ENCODE results near the gene TMEM150B. TPM values are rescaled to one million over a fixed set of nuclear protein-coding genes. Genes with fewer than 3 reads are reported as not detected.

TMEM150B gene
- total and polyA plus RNA-seq, 2 of the 13 experiments (the other 11 are each of a cell fraction or from before 2014, with no cell fraction given): 1.3 to 1.8 TPM

- TF ChIP-seq, protein P1, sequence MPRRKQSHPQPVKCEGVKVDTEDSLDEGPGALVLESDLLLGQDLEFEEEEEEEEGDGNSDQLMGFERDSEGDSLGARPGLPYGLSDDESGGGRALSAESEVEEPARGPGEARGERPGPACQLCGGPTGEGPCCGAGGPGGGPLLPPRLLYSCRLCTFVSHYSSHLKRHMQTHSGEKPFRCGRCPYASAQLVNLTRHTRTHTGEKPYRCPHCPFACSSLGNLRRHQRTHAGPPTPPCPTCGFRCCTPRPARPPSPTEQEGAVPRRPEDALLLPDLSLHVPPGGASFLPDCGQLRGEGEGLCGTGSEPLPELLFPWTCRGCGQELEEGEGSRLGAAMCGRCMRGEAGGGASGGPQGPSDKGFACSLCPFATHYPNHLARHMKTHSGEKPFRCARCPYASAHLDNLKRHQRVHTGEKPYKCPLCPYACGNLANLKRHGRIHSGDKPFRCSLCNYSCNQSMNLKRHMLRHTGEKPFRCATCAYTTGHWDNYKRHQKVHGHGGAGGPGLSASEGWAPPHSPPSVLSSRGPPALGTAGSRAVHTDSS (CRISPR knock-in tag; conservative IDR thresholded peaks at IDR 0.05): no peak
- TF ChIP-seq SATB2 (CRISPR knock-in tag; IDR thresholded peaks at IDR 0.05) (no peak), CBX5 (CRISPR knock-in tag; IDR thresholded peaks at IDR 0.05; ENCODE audit: borderline replicate concordance) (0 out of 2 replicates have a peak, but pooled peaks have one; percentile 57), ATF2 (CRISPR knock-in tag; IDR thresholded peaks at IDR 0.05) (peak; percentile 95), ZZZ3 (CRISPR knock-in tag; IDR thresholded peaks at IDR 0.05; ENCODE audit: borderline replicate concordance) (no peak), SALL1 (CRISPR knock-in tag; IDR thresholded peaks at IDR 0.05) (peak; percentile 77), SAP130 (CRISPR knock-in tag; IDR thresholded peaks at IDR 0.05; ENCODE audit: low read depth) (peak; percentile 86), MAFG (CRISPR knock-in tag; IDR thresholded peaks at IDR 0.05) (no peak), NR2F1 (CRISPR knock-in tag; IDR thresholded peaks at IDR 0.05) (no peak), ARID3A (IDR thresholded peaks at IDR 0.05; ENCODE audit: low read depth, low read length) (peak; percentile 44), ZNF800 (CRISPR knock-in tag; IDR thresholded peaks at IDR 0.05) (0 out of 2 replicates have a peak, but pooled peaks have one; percentile 34), ELK4 (CRISPR knock-in tag; IDR thresholded peaks at IDR 0.05; ENCODE audit: borderline replicate concordance) (no peak), ZNF816 (CRISPR knock-in tag; IDR thresholded peaks at IDR 0.05; ENCODE audit: borderline replicate concordance) (peak; percentile 59; the same call in 1 of the 2 replicates), ZFYVE20 (CRISPR knock-in tag; IDR thresholded peaks at IDR 0.05; ENCODE audit: borderline replicate concordance, low read depth) (no peak), ZNF343 (CRISPR knock-in tag; IDR thresholded peaks at IDR 0.05) (no peak)
- TF ChIP-seq, protein P2, sequence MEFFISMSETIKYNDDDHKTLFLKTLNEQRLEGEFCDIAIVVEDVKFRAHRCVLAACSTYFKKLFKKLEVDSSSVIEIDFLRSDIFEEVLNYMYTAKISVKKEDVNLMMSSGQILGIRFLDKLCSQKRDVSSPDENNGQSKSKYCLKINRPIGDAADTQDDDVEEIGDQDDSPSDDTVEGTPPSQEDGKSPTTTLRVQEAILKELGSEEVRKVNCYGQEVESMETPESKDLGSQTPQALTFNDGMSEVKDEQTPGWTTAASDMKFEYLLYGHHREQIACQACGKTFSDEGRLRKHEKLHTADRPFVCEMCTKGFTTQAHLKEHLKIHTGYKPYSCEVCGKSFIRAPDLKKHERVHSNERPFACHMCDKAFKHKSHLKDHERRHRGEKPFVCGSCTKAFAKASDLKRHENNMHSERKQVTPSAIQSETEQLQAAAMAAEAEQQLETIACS (CRISPR knock-in tag; IDR thresholded peaks at IDR 0.05): no peak
Observed at GRCh38 chr19:55333870-55334269, 8.7 kb upstream of the TMEM150B start (continued).

Measured in HepG2 (cell line).